CD8-positive, alpha-beta memory T cell (primary cell): Measurements from ENCODE around the gene RNF126. TPM values are rescaled to one million over a fixed set of nuclear protein-coding genes. Genes with fewer than 3 reads are reported as not detected.

Source experiments
- CTCF ChIA-PET: fragments of 350-600 bp; sonication (Branson Sonifier 250); formaldehyde crosslinking; loops from one replicate; lab custom pipeline; 2021; ENCODE audit warnings: antibody characterized with exemption; lab: Charles Lee
- POLR2A ChIA-PET: fragments of 350-600 bp; sonication (Branson Sonifier 250); formaldehyde crosslinking; loops from one replicate; lab custom pipeline; 2021; ENCODE audit warnings: antibody characterized with exemption; lab: Charles Lee
- DNase-seq, 5 donors: peaks; one replicate each; pipeline versions ENCODE4 v3.0.0 to v3.0.0-alpha.2; 2020 to 2022; ENCODE audit warnings: mixed read lengths in 1 of 5
- H3K27ac ChIP-seq: one replicate; pipeline ENCODE4 v1.7.0; 2013; ENCODE audit warnings: low read depth, mild to moderate bottlenecking, low read length, moderate library complexity
- H3K27me3 ChIP-seq: 2 replicates; pipeline ENCODE4 v1.7.0; 2013; ENCODE audit warnings: low read length, mild to moderate bottlenecking; ENCODE audit not compliant: insufficient read depth, poor library complexity, severe bottlenecking
- H3K36me3 ChIP-seq: 2 replicates; pipeline ENCODE4 v1.7.0; 2013; ENCODE audit warnings: mild to moderate bottlenecking, low read length, moderate library complexity; ENCODE audit not compliant: insufficient read depth
- H3K4me1 ChIP-seq: 2 replicates; pipeline ENCODE4 v1.7.0; 2013; ENCODE audit warnings: mild to moderate bottlenecking, low read length, moderate library complexity; ENCODE audit not compliant: insufficient read depth
- H3K4me3 ChIP-seq: 2 replicates; pipeline ENCODE4 v1.7.0; 2013; ENCODE audit warnings: mild to moderate bottlenecking, low read length
- H3K9me3 ChIP-seq: 2 replicates; pipeline ENCODE4 v1.7.0; 2013; ENCODE audit warnings: mild to moderate bottlenecking, low read length
- H3K27ac Mint-ChIP-seq, 8 donors: one replicate each; pipeline ENCODE4 v1.8.0; 2020 to 2021; ENCODE audit warnings: mixed read lengths in 8 of 8, mild to moderate bottlenecking in 6 of 8, inconsistent platforms in 3 of 8, moderate library complexity in 3 of 8
- H3K27me3 Mint-ChIP-seq, 2 donors: one replicate each; pipeline ENCODE4 v1.8.0; 2020 to 2021; ENCODE audit warnings: mixed read lengths in 2 of 2, mild to moderate bottlenecking in 1 of 2, moderate library complexity in 1 of 2
- H3K36me3 Mint-ChIP-seq, 3 donors: one replicate each; pipeline ENCODE4 v1.8.0; 2020 to 2021; ENCODE audit warnings: mixed read lengths in 3 of 3, inconsistent platforms in 1 of 3, mild to moderate bottlenecking in 1 of 3
- H3K4me1 Mint-ChIP-seq, 3 donors: one replicate each; pipeline ENCODE4 v1.8.0; 2020 to 2021; ENCODE audit warnings: mixed read lengths in 3 of 3, inconsistent platforms in 1 of 3, mild to moderate bottlenecking in 1 of 3
- H3K4me3 Mint-ChIP-seq, 7 donors: one replicate each; pipeline ENCODE4 v1.8.0; 2020 to 2021; ENCODE audit warnings: mixed read lengths in 7 of 7, mild to moderate bottlenecking in 6 of 7, moderate library complexity in 4 of 7, inconsistent platforms in 2 of 7
- H3K9me3 Mint-ChIP-seq, 5 donors: one replicate each; pipeline ENCODE4 v1.8.0; 2020 to 2022; ENCODE audit warnings: mixed read lengths in 5 of 5, mild to moderate bottlenecking in 3 of 5, moderate library complexity in 2 of 5, inconsistent platforms in 1 of 5
- polyA plus RNA-seq: library from polyadenylated mRNA; unstranded; fragments of 300-500 nt; fragmentation: Illumina TruSeq; gene quantifications from one replicate; pipeline ENCODE4 v1.2.3, GENCODE V29; 2021
- total RNA-seq, 2 experiments: library from RNA; stranded (reverse); gene quantifications; one replicate each; pipeline ENCODE4 v1.2.3, GENCODE V29; 2021

The RNF126 gene
- total and polyA plus RNA-seq, 3 experiments from 2014 or later: 89.6 to 100.0 (median 95.5) TPM

- no peak overlapping the region for H3K27ac Mint-ChIP-seq
- no peaks in the 10 kb centered on the region for H3K36me3 ChIP-seq
- H3K4me1 Mint-ChIP-seq: peaks cover 0 to 7% (median 0%) of the 10 kb centered on the region in 3 donors
- no peaks in the 10 kb centered on the region for H3K36me3 Mint-ChIP-seq
- H3K9me3 ChIP-seq: no peaks in the 10 kb centered on the region
- peaks cover 2 to 3% of the 10 kb centered on the region in 2 donors for H3K27me3 Mint-ChIP-seq
- H3K4me1 ChIP-seq: no peaks in the 10 kb centered on the region
- H3K4me3 Mint-ChIP-seq: no peak overlapping the region
- H3K4me3 ChIP-seq: no peak overlapping the region
- no peak overlapping the region for H3K27ac ChIP-seq
- ChIA-PET CTCF (no interaction called here), POLR2A (no interaction called here)
- H3K27me3 ChIP-seq: no peaks in the 10 kb centered on the region
- H3K9me3 Mint-ChIP-seq: no peaks in the 10 kb centered on the region
- no peak for DNase-seq
These were observed 27.2 kb upstream of the RNF126 start for GRCh38 chr19:690203-690602.

GRCh38 chr19:688992-689391 lies 26.0 kb upstream of the RNF126 start:
- CTCF ChIA-PET: no interaction called here

GRCh38 chr19:688214-688613 lies 25.2 kb upstream of the RNF126 start:
- Mint-ChIP-seq H3K9me3 (no peaks in the 10 kb centered on the region), H3K27me3 (peaks cover 0 to 2% of the 10 kb centered on the region in 2 donors), H3K4me3 (no peak overlapping the region), H3K4me1 (no peaks in the 10 kb centered on the region), H3K36me3 (no peaks in the 10 kb centered on the region), H3K27ac (no peak overlapping the region)
- Histone ChIP-seq H3K27me3 (no peaks in the 10 kb centered on the region), H3K36me3 (no peaks in the 10 kb centered on the region), H3K4me3 (no peak overlapping the region), H3K4me1 (no peaks in the 10 kb centered on the region), H3K9me3 (no peaks in the 10 kb centered on the region), H3K27ac (no peak overlapping the region)
- POLR2A ChIA-PET: no interaction called here
- no peak for DNase-seq
- CTCF ChIA-PET: no interaction called here

More at GRCh38 chr19:688992-689391, 26.0 kb upstream of the RNF126 start:
- Mint-ChIP-seq H3K27ac (no peak overlapping the region), H3K9me3 (no peaks in the 10 kb centered on the region), H3K4me1 (no peaks in the 10 kb centered on the region), H3K4me3 (peak overlapping the region in 1 of 7 donors; percentile 44), H3K36me3 (no peaks in the 10 kb centered on the region), H3K27me3 (peaks cover 0 to 2% of the 10 kb centered on the region in 2 donors)
- Histone ChIP-seq H3K4me1 (no peaks in the 10 kb centered on the region), H3K4me3 (no peak overlapping the region), H3K27ac (no peak overlapping the region), H3K9me3 (no peaks in the 10 kb centered on the region), H3K27me3 (no peaks in the 10 kb centered on the region), H3K36me3 (no peaks in the 10 kb centered on the region)
- no peak for DNase-seq
- POLR2A ChIA-PET: no interaction called here

GRCh38 chr19:687569-688166 lies 24.7 kb upstream of the RNF126 start:
- Mint-ChIP-seq H3K36me3 (no peaks in the 10 kb centered on the region), H3K27ac (peak overlapping the region in 1 of 8 donors; percentile 27), H3K9me3 (no peaks in the 10 kb centered on the region), H3K27me3 (peaks cover 0 to 2% of the 10 kb centered on the region in 2 donors), H3K4me1 (no peaks in the 10 kb centered on the region), H3K4me3 (no peak overlapping the region)
- Histone ChIP-seq H3K4me1 (no peaks in the 10 kb centered on the region), H3K9me3 (no peaks in the 10 kb centered on the region), H3K27me3 (no peaks in the 10 kb centered on the region), H3K4me3 (no peak overlapping the region), H3K36me3 (no peaks in the 10 kb centered on the region), H3K27ac (no peak overlapping the region)
- ChIA-PET POLR2A (no interaction called here), CTCF (no interaction called here)
- no peak for DNase-seq

GRCh38 chr19:686589-687297 lies 23.7 kb upstream of the RNF126 start:
- Mint-ChIP-seq H3K36me3 (no peaks in the 10 kb centered on the region), H3K4me3 (no peak overlapping the region), H3K27me3 (peaks cover 0 to 2% of the 10 kb centered on the region in 2 donors), H3K9me3 (no peaks in the 10 kb centered on the region), H3K4me1 (no peaks in the 10 kb centered on the region), H3K27ac (peak overlapping the region in 1 of 8 donors; percentile 87)
- Histone ChIP-seq H3K27me3 (no peaks in the 10 kb centered on the region), H3K4me1 (no peaks in the 10 kb centered on the region), H3K27ac (no peak overlapping the region), H3K36me3 (no peaks in the 10 kb centered on the region), H3K9me3 (no peaks in the 10 kb centered on the region), H3K4me3 (no peak overlapping the region)
- POLR2A ChIA-PET: no interaction called here
- CTCF ChIA-PET: no interaction called here
- DNase-seq: no peak

- Histone ChIP-seq H3K27ac (no peak overlapping the region), H3K27me3 (no peaks in the 10 kb centered on the region), H3K4me1 (peaks cover 6% of the 10 kb centered on the region), H3K9me3 (no peaks in the 10 kb centered on the region), H3K4me3 (no peak overlapping the region), H3K36me3 (no peaks in the 10 kb centered on the region)
- H3K36me3 Mint-ChIP-seq: no peaks in the 10 kb centered on the region
- POLR2A ChIA-PET: no interaction called here
- H3K9me3 Mint-ChIP-seq: no peaks in the 10 kb centered on the region
- no peak overlapping the region for H3K4me3 Mint-ChIP-seq
- no peak overlapping the region for H3K27ac Mint-ChIP-seq
- peaks cover 0 to 5% (median 0%) of the 10 kb centered on the region in 3 donors for H3K4me1 Mint-ChIP-seq
- H3K27me3 Mint-ChIP-seq: peaks cover 0 to 2% of the 10 kb centered on the region in 2 donors
- no peak for DNase-seq
- CTCF ChIA-PET: no interaction called here
These were observed 22.5 kb upstream of the RNF126 start for GRCh38 chr19:685454-685931.

- no peak overlapping the region for H3K4me3 Mint-ChIP-seq
- peak overlapping the region in 1 of 8 donors; percentile 91 for H3K27ac Mint-ChIP-seq
- POLR2A ChIA-PET: no interaction called here
- DNase-seq: no peak
- H3K36me3 Mint-ChIP-seq: no peaks in the 10 kb centered on the region
- no peak overlapping the region for H3K27ac ChIP-seq
- no peaks in the 10 kb centered on the region for H3K9me3 ChIP-seq
- H3K27me3 ChIP-seq: no peaks in the 10 kb centered on the region
- no peak overlapping the region for H3K4me3 ChIP-seq
- H3K36me3 ChIP-seq: no peaks in the 10 kb centered on the region
- H3K4me1 Mint-ChIP-seq: peaks cover 0 to 9% (median 3%) of the 10 kb centered on the region in 3 donors
- peaks cover 13% of the 10 kb centered on the region for H3K4me1 ChIP-seq
- CTCF ChIA-PET: no interaction called here
- no peaks in the 10 kb centered on the region for H3K27me3 Mint-ChIP-seq
- no peaks in the 10 kb centered on the region for H3K9me3 Mint-ChIP-seq
These were observed 19.8 kb upstream of the RNF126 start for GRCh38 chr19:682678-683320.
